Measurements from ENCODE around the gene EIF2AK3. TPM values are rescaled to one million over a fixed set of nuclear protein-coding genes. Genes with fewer than 3 reads are reported as not detected.

Gene EIF2AK3
- total and polyA plus RNA-seq, 2 of the 13 experiments (the other 11 are each of a cell fraction or from before 2014, with no cell fraction given): 10.3 to 30.6 TPM

GRCh38 chr2:88627055-88627855, at the start of gene EIF2AK3 (continued):
- no peak for TF ChIP-seq FOXC1 (CRISPR knock-in tag; IDR thresholded peaks at IDR 0.05; ENCODE audit: borderline replicate concordance)
- no peak for TF ChIP-seq ZNF329 (CRISPR knock-in tag; IDR thresholded peaks at IDR 0.05; ENCODE audit: low read depth)
- no peak for TF ChIP-seq ZBTB1 (CRISPR knock-in tag; IDR thresholded peaks at IDR 0.05; ENCODE audit: borderline replicate concordance)
- TF ChIP-seq ZSCAN22 (CRISPR knock-in tag; IDR thresholded peaks at IDR 0.05): no peak
- TF ChIP-seq ZNF446 (CRISPR knock-in tag; IDR thresholded peaks at IDR 0.05): no peak
- peak; percentile 99 for TF ChIP-seq SP2 (CRISPR knock-in tag; IDR thresholded peaks at IDR 0.05)
- TF ChIP-seq IKZF4 (CRISPR knock-in tag; IDR thresholded peaks at IDR 0.05; ENCODE audit: borderline replicate concordance, low read depth, not compliant biosample characterization): peak; percentile 92
- TF ChIP-seq CHD4 (IDR thresholded peaks at IDR 0.05; ENCODE audit: borderline replicate concordance, low read length): no peak
- TF ChIP-seq ATF3 (CRISPR knock-in tag; IDR thresholded peaks at IDR 0.05): no peak
- no peak for TF ChIP-seq ZNF354B (CRISPR knock-in tag; IDR thresholded peaks at IDR 0.05)
- TF ChIP-seq SKI (IDR thresholded peaks at IDR 0.05; ENCODE audit: partially characterized antibody): peak; percentile 55
- no peak; the same call in 1 of the 2 replicates for TF ChIP-seq WIZ (CRISPR knock-in tag; IDR thresholded peaks at IDR 0.05)
- TF ChIP-seq SAFB2 (CRISPR knock-in tag; IDR thresholded peaks at IDR 0.05; ENCODE audit: borderline replicate concordance, low read depth): peak; percentile 67; the same call in 1 of the 2 replicates
- no peak for TF ChIP-seq SOX6 (IDR thresholded peaks at IDR 0.05)
- no peak for TF ChIP-seq SOX6 (CRISPR knock-in tag; IDR thresholded peaks at IDR 0.05)
- no peak for TF ChIP-seq ZBTB37 (CRISPR knock-in tag; IDR thresholded peaks at IDR 0.05)
- TF ChIP-seq ARNT (IDR thresholded peaks at IDR 0.05): no peak
- no peak; the same call in 1 of the 2 replicates for TF ChIP-seq NCOA2 (CRISPR knock-in tag; IDR thresholded peaks at IDR 0.05)
- TF ChIP-seq TBX3 (IDR thresholded peaks at IDR 0.05; ENCODE audit: borderline replicate concordance): peak; percentile 85
- peak; percentile 81 for TF ChIP-seq ATF7-NPFF (CRISPR knock-in tag; IDR thresholded peaks at IDR 0.05; ENCODE audit: low read depth)
- TF ChIP-seq ZSCAN30 (CRISPR knock-in tag; IDR thresholded peaks at IDR 0.05): no peak
- 0 out of 2 replicates have a peak, but pooled peaks have one; percentile 65 for TF ChIP-seq ZNF225 (CRISPR knock-in tag; IDR thresholded peaks at IDR 0.05)
- no peak for TF ChIP-seq NCOA5 (CRISPR knock-in tag; IDR thresholded peaks at IDR 0.05)
- TF ChIP-seq GRHL1 (CRISPR knock-in tag; conservative IDR thresholded peaks at IDR 0.05): no peak
- no peak; the same call in 1 of the 2 replicates for TF ChIP-seq SIN3B (IDR thresholded peaks at IDR 0.05; ENCODE audit: low read length)
- 0 out of 2 replicates have a peak, but pooled peaks have one; percentile 31 for TF ChIP-seq ETS1 (CRISPR knock-in tag; IDR thresholded peaks at IDR 0.05)
- TF ChIP-seq MXD1 (CRISPR knock-in tag; IDR thresholded peaks at IDR 0.05): peak; percentile 89; the same call in 1 of the 2 replicates
